Erythroblast (primary cell): ENCODE measurements around the gene CCDC117.

Source experiments
- DNase-seq, 2 experiments: peaks; one replicate each; lab custom pipeline; 2025; lab: John Stamatoyannopoulos, UW
- GATA1 ChIP-seq: IDR thresholded peaks from 2 replicates; pipeline ENCODE4 v1.6.1; 2011; ENCODE audit warnings: low read depth, mild to moderate bottlenecking, control low read depth, low read length, moderate library complexity
- POLR2A ChIP-seq: IDR thresholded peaks from 2 replicates; pipeline ENCODE4 v1.6.1; 2011; ENCODE audit warnings: mild to moderate bottlenecking, low read length

CCDC117 gene

GRCh38 chr22:28791124-28791523 is 18.6 kb downstream of the CCDC117 start:
- TF ChIP-seq GATA1 (no peak), POLR2A (no peak)
- no peak for DNase-seq

- TF ChIP-seq GATA1: no peak
- no peak for TF ChIP-seq POLR2A
- no peak for DNase-seq
Observed at GRCh38 chr22:28791841-28792490, 19.5 kb downstream of the CCDC117 start.

DNA sequence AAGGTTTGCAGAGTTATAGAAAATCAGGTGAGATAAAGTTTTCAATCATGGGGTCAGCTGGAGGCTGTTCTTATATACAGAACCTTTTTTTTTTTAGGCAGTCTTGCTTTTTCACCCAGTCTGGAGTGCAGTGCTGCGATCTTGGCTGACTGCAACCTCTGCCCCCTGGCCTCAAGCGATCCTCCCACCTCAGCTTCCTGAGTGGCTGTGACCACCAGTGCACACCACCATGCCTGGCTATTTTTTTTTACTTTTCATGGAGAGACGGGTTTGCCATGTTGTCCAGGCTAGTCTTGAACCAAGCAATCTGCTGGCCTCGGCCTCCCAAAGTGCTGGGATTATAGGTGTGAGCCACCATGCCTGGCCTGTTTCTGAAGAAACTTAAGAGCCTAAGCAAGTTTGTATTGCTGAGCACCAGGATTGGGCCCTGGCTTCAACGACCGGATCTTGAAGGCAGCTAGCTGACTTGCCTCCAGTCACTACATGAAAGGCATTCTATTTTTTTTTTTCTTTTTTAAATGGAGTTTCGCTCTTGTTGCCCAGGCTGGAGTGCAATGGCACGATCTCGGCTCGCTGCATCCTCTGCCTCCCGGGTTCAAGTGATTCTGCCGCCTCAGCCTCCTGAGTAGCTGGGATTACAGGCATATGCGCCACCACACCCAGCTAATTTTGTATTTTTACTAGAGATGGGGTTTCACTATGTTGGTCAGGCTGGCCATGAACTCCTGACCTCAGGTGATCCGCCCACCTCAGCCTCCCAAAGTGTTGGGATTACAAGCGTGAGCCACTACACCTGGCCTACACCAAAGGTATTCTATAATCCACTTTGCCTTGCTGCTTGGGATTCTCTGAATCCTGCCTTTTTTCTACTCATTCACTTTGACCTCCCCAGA is 20.2 kb downstream of the CCDC117 start:
- no peak for DNase-seq

DNA sequence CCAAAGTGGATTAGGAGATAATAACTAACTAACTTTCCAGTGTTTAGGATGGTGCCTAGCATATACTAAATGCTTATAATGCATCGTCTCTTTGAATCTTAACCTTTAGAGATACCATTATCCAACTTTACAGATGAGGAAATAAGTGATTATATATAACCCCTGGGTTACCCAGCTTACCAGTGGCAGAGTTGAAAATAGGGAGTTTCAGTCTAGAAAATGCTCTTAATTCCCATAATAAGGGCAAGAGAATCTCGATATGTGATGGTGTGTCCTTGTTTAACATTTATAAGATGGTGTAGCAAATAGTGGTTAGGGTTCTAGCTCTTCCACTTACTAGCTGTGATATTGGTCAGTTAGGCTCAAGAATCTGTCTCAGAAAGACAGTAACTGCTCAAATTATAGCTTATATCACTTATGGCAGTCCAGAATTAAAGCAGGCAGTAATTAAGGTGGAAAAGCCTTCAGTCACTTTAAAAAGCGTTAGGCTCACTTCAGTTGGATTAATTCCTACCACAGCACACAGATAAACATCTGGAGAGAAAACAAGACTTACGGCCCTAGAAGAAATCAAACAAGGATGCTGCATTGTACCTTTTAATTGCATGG is 21.6 kb downstream of the CCDC117 start:
- DNase-seq: no peak
- TF ChIP-seq GATA1: no peak
- peak; percentile 13 for TF ChIP-seq POLR2A

More for the DNA sequence above, 20.2 kb downstream of the CCDC117 start:
- TF ChIP-seq GATA1 (no peak), POLR2A (no peak)

DNA sequence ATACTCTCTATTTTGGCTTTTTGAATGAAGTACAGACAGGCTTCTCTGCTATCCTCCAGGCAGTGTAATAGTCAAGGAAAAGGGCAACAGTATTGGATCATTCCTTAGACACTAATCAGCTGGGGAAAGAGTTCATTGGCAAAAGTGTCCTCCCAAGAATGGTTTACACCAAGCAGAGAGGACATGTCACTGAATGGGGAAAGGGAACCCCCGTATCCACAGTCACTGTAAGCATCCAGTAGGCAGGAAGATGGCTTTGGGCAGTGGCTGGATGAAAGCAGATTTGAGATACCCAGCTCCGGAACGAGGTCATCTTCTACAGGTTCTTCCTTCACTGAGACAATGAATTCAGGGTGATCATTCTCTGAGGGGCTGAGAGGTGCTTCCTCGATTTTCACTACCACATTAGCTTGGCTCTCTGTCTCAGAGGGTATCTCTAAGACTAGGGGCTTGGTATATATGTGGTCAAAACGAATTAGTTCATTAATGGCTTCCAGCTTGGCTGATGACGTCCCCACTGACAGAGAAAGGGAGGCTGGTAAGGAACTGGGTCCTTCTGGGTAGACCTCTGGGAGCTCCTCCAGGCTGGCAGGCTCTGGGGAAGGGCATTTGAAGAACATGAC is 22.7 kb downstream of the CCDC117 start:
- DNase-seq: no peak
- TF ChIP-seq POLR2A (no peak), GATA1 (no peak)

DNA sequence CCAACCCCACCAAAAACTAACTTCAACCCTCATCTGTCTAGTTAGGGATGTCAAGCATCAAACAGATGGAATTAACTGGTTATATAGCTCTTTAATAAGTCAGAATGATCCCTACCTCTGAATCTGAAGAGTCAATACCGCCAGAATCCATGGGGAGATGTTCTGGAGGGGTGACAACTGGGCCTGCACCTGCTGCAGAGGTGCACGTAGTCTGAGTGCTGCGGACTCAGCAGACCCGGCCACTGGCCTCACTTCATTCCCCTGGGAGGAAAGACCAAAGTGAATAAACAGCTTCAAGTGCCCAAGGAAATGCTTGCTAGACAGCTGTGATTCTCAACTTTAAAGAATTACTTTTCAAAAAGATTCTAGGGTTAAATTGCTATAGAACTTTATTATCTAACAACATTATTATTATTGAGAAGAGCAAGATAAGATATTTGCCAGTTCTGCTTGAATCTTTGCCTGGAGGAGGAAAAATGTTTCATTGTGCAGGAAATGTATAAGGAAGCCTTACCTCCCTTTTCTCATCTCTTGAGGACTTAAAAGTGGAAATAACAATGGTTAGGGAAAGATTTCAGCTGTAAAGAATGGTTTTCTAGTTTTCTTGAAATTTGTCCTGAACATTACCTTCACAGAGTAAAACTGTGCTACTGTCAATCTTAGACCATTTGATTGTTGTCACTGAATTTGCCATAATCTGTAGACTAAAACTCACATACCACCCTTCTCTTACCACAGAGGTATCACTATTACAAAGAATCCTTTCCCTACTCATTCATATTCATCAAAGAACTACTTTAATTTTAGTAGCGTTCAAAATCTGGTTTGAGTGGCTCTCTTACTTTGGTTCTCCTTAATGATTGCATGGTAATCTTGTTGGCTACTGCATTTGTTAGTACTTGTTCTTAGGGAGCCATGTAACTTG is 23.7 kb downstream of the CCDC117 start:
- TF ChIP-seq POLR2A (peak; percentile 20), GATA1 (no peak)
- DNase-seq: no peak

GRCh38 chr22:28798810-28799605 is 26.5 kb downstream of the CCDC117 start:
- peak; percentile 74 to 87 for DNase-seq
- TF ChIP-seq POLR2A (peak; percentile 68), GATA1 (no peak)

DNA sequence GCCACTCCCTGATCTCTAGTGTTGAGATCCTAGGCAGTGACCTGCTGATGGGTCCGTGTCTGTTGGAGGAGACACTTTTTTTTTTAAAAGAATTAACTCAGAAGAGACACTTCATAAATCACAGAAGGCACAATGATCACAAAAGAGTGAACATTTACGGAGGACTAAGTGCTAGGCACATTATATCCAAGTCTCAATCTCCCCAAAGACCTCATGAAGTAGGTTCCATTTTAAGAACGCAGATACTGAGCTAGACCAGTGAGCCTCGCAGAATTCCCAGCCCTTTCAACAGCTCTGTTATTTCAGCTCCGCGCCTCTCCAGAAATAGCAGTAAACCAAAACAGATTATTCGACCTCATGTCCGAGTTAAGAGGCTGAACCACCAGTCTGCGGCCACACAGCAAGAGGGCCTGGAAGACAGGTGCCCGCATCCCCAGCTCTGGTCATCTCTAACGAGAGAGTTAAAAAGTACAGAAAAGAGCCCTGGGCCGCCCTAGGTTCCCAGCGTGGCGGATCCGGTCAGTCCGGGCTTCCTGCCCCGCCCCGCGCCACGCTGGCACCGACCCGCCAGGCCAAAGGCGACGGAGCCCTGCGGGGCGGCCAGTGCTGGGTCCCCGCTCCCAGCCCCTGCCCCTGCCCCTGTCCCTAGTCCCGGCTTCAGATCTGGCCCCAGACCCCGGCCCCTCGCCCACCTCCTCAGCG is 27.3 kb downstream of the CCDC117 start:
- DNase-seq: peak; percentile 67 to 81
- no peak for TF ChIP-seq GATA1
- no peak for TF ChIP-seq POLR2A

GRCh38 chr22:28800308-28801041 is 28.0 kb downstream of the CCDC117 start, which contains the start of gene XBP1:
Gene XBP1, minus strand, starts transcription at chr22:28800569.
- peak; percentile 94 to 97 for DNase-seq
- TF ChIP-seq POLR2A (peak; percentile 95), GATA1 (no peak)

GRCh38 chr22:28801845-28802594 is 29.5 kb downstream of the CCDC117 start:
- peak; percentile 55 to 61 for DNase-seq
- no peak for TF ChIP-seq POLR2A
- TF ChIP-seq GATA1: no peak
